Measurements from ENCODE around the gene COL26A1. TPM values are rescaled to one million over a fixed set of nuclear protein-coding genes. Genes with fewer than 3 reads are reported as not detected.

COL26A1 gene
- polyA plus RNA-seq, 1 donor from 2014 or later, result 36.6 TPM

- Histone ChIP-seq H2AFZ (ENCODE audit: low read depth, low read length) (no peak overlapping the region), H3K4me3 (ENCODE audit: low read length) (peak overlapping the region; percentile 16), H4K20me1 (ENCODE audit: insufficient read depth) (no peaks in the 10 kb centered on the region), H3K27ac (ENCODE audit: low read length) (peak overlapping the region; percentile 71), H3K79me2 (replicated peaks; ENCODE audit: insufficient read depth, low read length) (no peaks in the 10 kb centered on the region), H3K9ac (ENCODE audit: low read length) (peak overlapping the region; percentile 25), H3K4me2 (ENCODE audit: low read length) (peak overlapping the region; percentile 11), H3F3A (ENCODE audit: insufficient read depth, low read length, poor library complexity, severe bottlenecking) (peaks cover 3% of the 10 kb centered on the region), H3K27me3 (ENCODE audit: insufficient read depth, low read depth, low read length) (no peaks in the 10 kb centered on the region), H3K9me2 (ENCODE audit: insufficient read depth, low read length) (no peaks in the 10 kb centered on the region), H3K9me3 (ENCODE audit: low read length) (peaks cover under 1% of the 10 kb centered on the region), H3K36me3 (ENCODE audit: insufficient read depth, low read length) (no peaks in the 10 kb centered on the region)
- TF ChIP-seq CTCF (IDR thresholded peaks at IDR 0.05; ENCODE audit: poor library complexity, severe bottlenecking) (no peak), POLR2AphosphoS5 (IDR thresholded peaks at IDR 0.05) (peak; percentile 12), EZH2 (IDR thresholded peaks at IDR 0.05; ENCODE audit: borderline replicate concordance, insufficient read depth, low read length, poor library complexity, severe bottlenecking) (no peak), TAF1 (IDR thresholded peaks at IDR 0.05; ENCODE audit: low read depth) (no peak), MXI1 (conservative IDR thresholded peaks at IDR 0.05; ENCODE audit: poor library complexity, severe bottlenecking) (peak; percentile 22), REST (IDR thresholded peaks at IDR 0.05; ENCODE audit: borderline replicate concordance) (peak; percentile 25), RAD21 (conservative IDR thresholded peaks at IDR 0.05) (no peak), EP300 (conservative IDR thresholded peaks at IDR 0.05; ENCODE audit: poor library complexity, severe bottlenecking) (peak; percentile 21), SMC3 (conservative IDR thresholded peaks at IDR 0.05; ENCODE audit: poor library complexity) (no peak)
Observed at GRCh38 chr7:101567230-101567629, 204.6 kb downstream of the COL26A1 start.

- H3K79me2 ChIP-seq (replicated peaks; ENCODE audit: insufficient read depth, low read length), result no peaks in the 10 kb centered on the region
- no peak overlapping the region for H3K4me3 ChIP-seq (ENCODE audit: low read length)
- H3F3A ChIP-seq (ENCODE audit: insufficient read depth, low read length, poor library complexity, severe bottlenecking), result peaks cover under 1% of the 10 kb centered on the region
- no peaks in the 10 kb centered on the region for H4K20me1 ChIP-seq (ENCODE audit: insufficient read depth)
- H3K9ac ChIP-seq (ENCODE audit: low read length), result no peak overlapping the region
- H3K9me3 ChIP-seq (ENCODE audit: low read length), result peaks cover 5% of the 10 kb centered on the region
- H3K4me2 ChIP-seq (ENCODE audit: low read length), result no peak overlapping the region
- H3K9me2 ChIP-seq (ENCODE audit: insufficient read depth, low read length), result no peaks in the 10 kb centered on the region
- no peaks in the 10 kb centered on the region for H3K36me3 ChIP-seq (ENCODE audit: insufficient read depth, low read length)
- TF ChIP-seq POLR2AphosphoS5 (IDR thresholded peaks at IDR 0.05) (no peak), EZH2 (IDR thresholded peaks at IDR 0.05; ENCODE audit: borderline replicate concordance, insufficient read depth, low read length, poor library complexity, severe bottlenecking) (no peak), CTCF (IDR thresholded peaks at IDR 0.05; ENCODE audit: poor library complexity, severe bottlenecking) (no peak), TAF1 (IDR thresholded peaks at IDR 0.05; ENCODE audit: low read depth) (no peak), REST (IDR thresholded peaks at IDR 0.05; ENCODE audit: borderline replicate concordance) (no peak), EP300 (conservative IDR thresholded peaks at IDR 0.05; ENCODE audit: poor library complexity, severe bottlenecking) (no peak), SMC3 (conservative IDR thresholded peaks at IDR 0.05; ENCODE audit: poor library complexity) (no peak), MXI1 (conservative IDR thresholded peaks at IDR 0.05; ENCODE audit: poor library complexity, severe bottlenecking) (no peak), RAD21 (conservative IDR thresholded peaks at IDR 0.05) (no peak)
- no peak overlapping the region for H3K27ac ChIP-seq (ENCODE audit: low read length)
- H2AFZ ChIP-seq (ENCODE audit: low read depth, low read length), result no peak overlapping the region
- no peaks in the 10 kb centered on the region for H3K27me3 ChIP-seq (ENCODE audit: insufficient read depth, low read depth, low read length)
Observed at GRCh38 chr7:101572156-101572555, 209.5 kb downstream of the COL26A1 start.

Data from neural cell (in vitro differentiated cells).